ENCODE measurements around the gene MUCL3. TPM values are rescaled to one million over a fixed set of nuclear protein-coding genes. Genes with fewer than 3 reads are reported as not detected.
"Not testable (repeated sequence)": the region's sequence is repeated elsewhere in the genome, so short reads cannot be mapped to it uniquely, and the experiment has no call there.

MUCL3 gene
- total RNA-seq, 1 experiment from 2014 or later = 0.15 TPM

DNA sequence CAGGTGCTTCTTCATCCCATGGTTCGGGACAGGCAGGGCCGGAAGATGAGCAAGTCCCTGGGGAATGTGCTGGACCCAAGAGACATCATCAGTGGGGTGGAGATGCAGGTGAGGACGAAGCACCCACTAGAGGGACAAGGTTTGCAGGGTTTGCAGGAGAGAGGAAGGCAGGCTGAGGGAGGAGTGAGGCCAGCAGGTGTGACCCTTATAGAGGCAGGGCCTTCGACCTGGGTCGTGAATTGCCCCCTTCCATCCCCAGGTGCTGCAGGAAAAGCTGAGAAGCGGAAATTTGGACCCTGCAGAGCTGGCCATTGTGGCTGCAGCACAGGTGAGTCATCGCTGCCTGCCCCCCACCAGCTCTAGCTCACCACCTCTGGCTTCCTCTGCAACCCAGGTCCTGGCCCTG lies 18.3 kb upstream of the MUCL3 start (continued):
- TF ChIP-seq TCF7 (CRISPR knock-in tag; IDR thresholded peaks at IDR 0.05; ENCODE audit: low read depth) (no peak), ATF1 (CRISPR knock-in tag; IDR thresholded peaks at IDR 0.05) (no peak)
- TF ChIP-seq, protein P1, sequence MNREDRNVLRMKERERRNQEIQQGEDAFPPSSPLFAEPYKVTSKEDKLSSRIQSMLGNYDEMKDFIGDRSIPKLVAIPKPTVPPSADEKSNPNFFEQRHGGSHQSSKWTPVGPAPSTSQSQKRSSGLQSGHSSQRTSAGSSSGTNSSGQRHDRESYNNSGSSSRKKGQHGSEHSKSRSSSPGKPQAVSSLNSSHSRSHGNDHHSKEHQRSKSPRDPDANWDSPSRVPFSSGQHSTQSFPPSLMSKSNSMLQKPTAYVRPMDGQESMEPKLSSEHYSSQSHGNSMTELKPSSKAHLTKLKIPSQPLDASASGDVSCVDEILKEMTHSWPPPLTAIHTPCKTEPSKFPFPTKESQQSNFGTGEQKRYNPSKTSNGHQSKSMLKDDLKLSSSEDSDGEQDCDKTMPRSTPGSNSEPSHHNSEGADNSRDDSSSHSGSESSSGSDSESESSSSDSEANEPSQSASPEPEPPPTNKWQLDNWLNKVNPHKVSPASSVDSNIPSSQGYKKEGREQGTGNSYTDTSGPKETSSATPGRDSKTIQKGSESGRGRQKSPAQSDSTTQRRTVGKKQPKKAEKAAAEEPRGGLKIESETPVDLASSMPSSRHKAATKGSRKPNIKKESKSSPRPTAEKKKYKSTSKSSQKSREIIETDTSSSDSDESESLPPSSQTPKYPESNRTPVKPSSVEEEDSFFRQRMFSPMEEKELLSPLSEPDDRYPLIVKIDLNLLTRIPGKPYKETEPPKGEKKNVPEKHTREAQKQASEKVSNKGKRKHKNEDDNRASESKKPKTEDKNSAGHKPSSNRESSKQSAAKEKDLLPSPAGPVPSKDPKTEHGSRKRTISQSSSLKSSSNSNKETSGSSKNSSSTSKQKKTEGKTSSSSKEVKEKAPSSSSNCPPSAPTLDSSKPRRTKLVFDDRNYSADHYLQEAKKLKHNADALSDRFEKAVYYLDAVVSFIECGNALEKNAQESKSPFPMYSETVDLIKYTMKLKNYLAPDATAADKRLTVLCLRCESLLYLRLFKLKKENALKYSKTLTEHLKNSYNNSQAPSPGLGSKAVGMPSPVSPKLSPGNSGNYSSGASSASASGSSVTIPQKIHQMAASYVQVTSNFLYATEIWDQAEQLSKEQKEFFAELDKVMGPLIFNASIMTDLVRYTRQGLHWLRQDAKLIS (CRISPR knock-in tag; IDR thresholded peaks at IDR 0.05; ENCODE audit: borderline replicate concordance) = no peak

GRCh38 chr6:30924040-30924627 lies 16.6 kb upstream of the MUCL3 start:
- H3K4me1 Mint-ChIP-seq; H3K27ac Mint-ChIP-seq; POLR2A ChIA-PET; H3K27me3 Mint-ChIP-seq (ENCODE audit: low read depth); H3K4me3 Mint-ChIP-seq; DNase-seq (ENCODE audit: low spot score); ATAC-seq: not testable (repeated sequence)
- Mint-ChIP-seq H3K9me3 (peaks cover 16% of the 10 kb centered on the region), H3K36me3 (peaks cover 66% of the 10 kb centered on the region)
- CTCF ChIA-PET = interaction anchor here (1.5 kb wide), 1 partner anchor 18 kb away, joined by 6 read pairs; no protein-coding TSS in a partner anchor

GRCh38 chr6:30926644-30927043 lies 14.1 kb upstream of the MUCL3 start:
- peaks cover 7% of the 10 kb centered on the region; the same call in 1 of the 2 replicates for H3K4me1 Mint-ChIP-seq
- no peak for TF ChIP-seq ESRRA (CRISPR knock-in tag; IDR thresholded peaks at IDR 0.05; ENCODE audit: borderline replicate concordance)
- TF ChIP-seq E2F1 (CRISPR knock-in tag; IDR thresholded peaks at IDR 0.05) = no peak
- TF ChIP-seq JUN (CRISPR knock-in tag; IDR thresholded peaks at IDR 0.05) = no peak
- TF ChIP-seq RELA (CRISPR knock-in tag; IDR thresholded peaks at IDR 0.05; ENCODE audit: borderline replicate concordance) = no peak
- TF ChIP-seq, protein P2, sequence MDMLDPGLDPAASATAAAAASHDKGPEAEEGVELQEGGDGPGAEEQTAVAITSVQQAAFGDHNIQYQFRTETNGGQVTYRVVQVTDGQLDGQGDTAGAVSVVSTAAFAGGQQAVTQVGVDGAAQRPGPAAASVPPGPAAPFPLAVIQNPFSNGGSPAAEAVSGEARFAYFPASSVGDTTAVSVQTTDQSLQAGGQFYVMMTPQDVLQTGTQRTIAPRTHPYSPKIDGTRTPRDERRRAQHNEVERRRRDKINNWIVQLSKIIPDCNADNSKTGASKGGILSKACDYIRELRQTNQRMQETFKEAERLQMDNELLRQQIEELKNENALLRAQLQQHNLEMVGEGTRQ (CRISPR knock-in tag; IDR thresholded peaks at IDR 0.05) = no peak
- no peak for TF ChIP-seq ERG (CRISPR knock-in tag; IDR thresholded peaks at IDR 0.05)
- TF ChIP-seq NFATC4 (CRISPR knock-in tag; IDR thresholded peaks at IDR 0.05) = no peak
- no peak for TF ChIP-seq NR1H2 (CRISPR knock-in tag; IDR thresholded peaks at IDR 0.05)
- no peak for TF ChIP-seq FOXK1 (CRISPR knock-in tag; IDR thresholded peaks at IDR 0.05)
- TF ChIP-seq, protein P3, sequence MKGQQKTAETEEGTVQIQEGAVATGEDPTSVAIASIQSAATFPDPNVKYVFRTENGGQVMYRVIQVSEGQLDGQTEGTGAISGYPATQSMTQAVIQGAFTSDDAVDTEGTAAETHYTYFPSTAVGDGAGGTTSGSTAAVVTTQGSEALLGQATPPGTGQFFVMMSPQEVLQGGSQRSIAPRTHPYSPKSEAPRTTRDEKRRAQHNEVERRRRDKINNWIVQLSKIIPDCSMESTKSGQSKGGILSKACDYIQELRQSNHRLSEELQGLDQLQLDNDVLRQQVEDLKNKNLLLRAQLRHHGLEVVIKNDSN (CRISPR knock-in tag; IDR thresholded peaks at IDR 0.05) = no peak
- TF ChIP-seq, protein P4, sequence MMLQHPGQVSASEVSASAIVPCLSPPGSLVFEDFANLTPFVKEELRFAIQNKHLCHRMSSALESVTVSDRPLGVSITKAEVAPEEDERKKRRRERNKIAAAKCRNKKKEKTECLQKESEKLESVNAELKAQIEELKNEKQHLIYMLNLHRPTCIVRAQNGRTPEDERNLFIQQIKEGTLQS (CRISPR knock-in tag; conservative IDR thresholded peaks at IDR 0.05) = no peak
- TF ChIP-seq, protein P5, sequence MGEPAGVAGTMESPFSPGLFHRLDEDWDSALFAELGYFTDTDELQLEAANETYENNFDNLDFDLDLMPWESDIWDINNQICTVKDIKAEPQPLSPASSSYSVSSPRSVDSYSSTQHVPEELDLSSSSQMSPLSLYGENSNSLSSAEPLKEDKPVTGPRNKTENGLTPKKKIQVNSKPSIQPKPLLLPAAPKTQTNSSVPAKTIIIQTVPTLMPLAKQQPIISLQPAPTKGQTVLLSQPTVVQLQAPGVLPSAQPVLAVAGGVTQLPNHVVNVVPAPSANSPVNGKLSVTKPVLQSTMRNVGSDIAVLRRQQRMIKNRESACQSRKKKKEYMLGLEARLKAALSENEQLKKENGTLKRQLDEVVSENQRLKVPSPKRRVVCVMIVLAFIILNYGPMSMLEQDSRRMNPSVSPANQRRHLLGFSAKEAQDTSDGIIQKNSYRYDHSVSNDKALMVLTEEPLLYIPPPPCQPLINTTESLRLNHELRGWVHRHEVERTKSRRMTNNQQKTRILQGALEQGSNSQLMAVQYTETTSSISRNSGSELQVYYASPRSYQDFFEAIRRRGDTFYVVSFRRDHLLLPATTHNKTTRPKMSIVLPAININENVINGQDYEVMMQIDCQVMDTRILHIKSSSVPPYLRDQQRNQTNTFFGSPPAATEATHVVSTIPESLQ (CRISPR knock-in tag; IDR thresholded peaks at IDR 0.05) = no peak
- TF ChIP-seq HMGA2 (CRISPR knock-in tag; IDR thresholded peaks at IDR 0.05) = no peak
- no peak for TF ChIP-seq ZNF423 (CRISPR knock-in tag; IDR thresholded peaks at IDR 0.05)
- TF ChIP-seq, protein P6, sequence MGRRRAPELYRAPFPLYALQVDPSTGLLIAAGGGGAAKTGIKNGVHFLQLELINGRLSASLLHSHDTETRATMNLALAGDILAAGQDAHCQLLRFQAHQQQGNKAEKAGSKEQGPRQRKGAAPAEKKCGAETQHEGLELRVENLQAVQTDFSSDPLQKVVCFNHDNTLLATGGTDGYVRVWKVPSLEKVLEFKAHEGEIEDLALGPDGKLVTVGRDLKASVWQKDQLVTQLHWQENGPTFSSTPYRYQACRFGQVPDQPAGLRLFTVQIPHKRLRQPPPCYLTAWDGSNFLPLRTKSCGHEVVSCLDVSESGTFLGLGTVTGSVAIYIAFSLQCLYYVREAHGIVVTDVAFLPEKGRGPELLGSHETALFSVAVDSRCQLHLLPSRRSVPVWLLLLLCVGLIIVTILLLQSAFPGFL (CRISPR knock-in tag; IDR thresholded peaks at IDR 0.05; ENCODE audit: borderline replicate concordance) = no peak
- no peak for TF ChIP-seq IRF2 (CRISPR knock-in tag; IDR thresholded peaks at IDR 0.05; ENCODE audit: borderline replicate concordance, low read depth)
- no peak for TF ChIP-seq ZNF396 (CRISPR knock-in tag; IDR thresholded peaks at IDR 0.05; ENCODE audit: borderline replicate concordance)
- no peaks in the 10 kb centered on the region for H3K27me3 Mint-ChIP-seq (ENCODE audit: low read depth)
- ChIA-PET POLR2A (no interaction called here), CTCF (interaction anchor here (1.0 kb wide), 1 partner anchor 12 kb away, joined by 3 read pairs; the partner anchor contains the start of gene VARS2)
- no peak overlapping the region for H3K27ac Mint-ChIP-seq
- H3K9me3 Mint-ChIP-seq = peaks cover 19% of the 10 kb centered on the region
- peaks cover 54% of the 10 kb centered on the region for H3K36me3 Mint-ChIP-seq
- ATAC-seq (no peak), DNase-seq (ENCODE audit: low spot score) (no peak)
- H3K4me3 Mint-ChIP-seq = no peak overlapping the region
